Measurements from ENCODE around the gene DIAPH2. TPM values are rescaled to one million over a fixed set of nuclear protein-coding genes. Genes with fewer than 3 reads are reported as not detected.

The DIAPH2 gene
- total and polyA plus RNA-seq, 9 of the 15 experiments (the other 6 are each of a cell fraction or from before 2014, with no cell fraction given): 0.01 to 0.18 (median 0.07) TPM; not detected in 1

DNA sequence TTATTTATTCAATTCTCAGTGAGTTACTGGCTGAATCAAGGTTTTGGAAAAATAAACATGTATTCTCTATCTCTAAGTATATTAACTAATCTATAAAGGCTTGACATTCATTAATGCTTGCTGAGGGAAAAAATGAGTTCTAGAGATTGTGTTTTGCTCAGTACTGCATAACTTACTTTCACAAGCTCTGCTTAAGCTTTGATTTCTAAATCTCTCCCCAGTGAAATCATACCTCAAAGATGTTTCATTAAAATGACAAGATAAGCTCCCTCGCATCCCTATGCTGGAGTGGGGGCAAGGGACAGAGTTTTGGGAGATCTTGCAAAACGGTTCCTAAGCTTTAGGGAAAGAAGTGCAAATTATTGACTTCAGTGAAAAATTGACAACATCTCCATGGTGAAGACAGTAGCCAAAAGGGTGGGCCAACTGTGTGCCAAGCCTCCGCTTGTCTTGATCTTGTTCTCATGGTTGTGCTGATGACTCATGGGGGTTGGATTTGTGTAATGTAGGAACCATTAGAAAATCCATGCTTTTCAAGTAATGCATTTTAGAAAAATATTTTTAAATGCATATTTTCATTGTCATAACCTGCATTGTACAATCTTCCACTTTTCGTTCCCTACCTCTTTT lies 720.5 kb downstream of the DIAPH2 start:
- FAIRE-seq (no peak), ATAC-seq (no peak), DNase-seq (ENCODE audit: extremely low read depth in 1 of 4, low spot score in 3 of 4) (no peak)
- 2% methylated on average over 4 of the region's 4 CpGs for WGBS (ENCODE audit: insufficient coverage, low coverage, missing lambda C conversion rate)
- Histone ChIP-seq H3K36me3 (ENCODE audit: control insufficient read depth, insufficient read depth, low read length) (no peaks in the 10 kb centered on the region), H2AFZ (ENCODE audit: low read depth, low read length) (no peak overlapping the region), H3K9ac (ENCODE audit: insufficient read depth in 1 of 2, low read depth in 2 of 2, low read length in 2 of 2) (no peak overlapping the region), H4K20me1 (replicated peaks; ENCODE audit: control insufficient read depth, insufficient read depth, low read length) (no peaks in the 10 kb centered on the region), H3K79me2 (ENCODE audit: control insufficient read depth, insufficient read depth, low read length) (no peaks in the 10 kb centered on the region), H3K9me1 (ENCODE audit: control insufficient read depth, insufficient read depth, low read length) (no peaks in the 10 kb centered on the region), H3K4me3 (no peak overlapping the region), H3K9me3 (replicated peaks; ENCODE audit: control insufficient read depth, insufficient read depth, low read depth, low read length) (no peaks in the 10 kb centered on the region), H3K4me1 (replicated peaks in 1 of 2; ENCODE audit: control insufficient read depth in 2 of 2, insufficient read depth in 2 of 2, low read length in 2 of 2) (no peaks in the 10 kb centered on the region), H3K4me2 (ENCODE audit: insufficient read depth, low read length) (no peak overlapping the region), H3K27me3 (ENCODE audit: control insufficient read depth in 2 of 2, insufficient read depth in 2 of 2, low read length in 2 of 2) (no peaks in the 10 kb centered on the region), H3K27ac (ENCODE audit: extremely low read depth, low read depth, low read length) (no peak overlapping the region)
- in situ Hi-C loops (cut with MboI) (no loop called here), intact Hi-C loops (cut with micrococcal nuclease) (no loop called here)
- POLR2A ChIA-PET: no interaction called here
- BruUV-seq (replicated peaks): no TSS peak
- CTCF ChIA-PET (ENCODE audit: low intra/inter-chr PET ratio): no interaction called here
- TF ChIP-seq MBD2 (IDR thresholded peaks at IDR 0.05; ENCODE audit: borderline replicate concordance, low read depth): no peak
- TF ChIP-seq KAT7 (CRISPR knock-in tag; IDR thresholded peaks at IDR 0.05; ENCODE audit: borderline replicate concordance): no peak
- no peak for TF ChIP-seq HMGN3 (IDR thresholded peaks at IDR 0.05; ENCODE audit: borderline replicate concordance, extremely low read depth, insufficient read length, low read depth, low read length)
- TF ChIP-seq CBFB (CRISPR knock-in tag; IDR thresholded peaks at IDR 0.05): no peak
- TF ChIP-seq ZKSCAN3 (CRISPR knock-in tag; IDR thresholded peaks at IDR 0.05): no peak
- TF ChIP-seq ZNF639 (CRISPR knock-in tag; conservative IDR thresholded peaks at IDR 0.05 in 1 of 2, IDR thresholded peaks at IDR 0.05 in 1 of 2): no peak
- TF ChIP-seq PBX2 (CRISPR knock-in tag; IDR thresholded peaks at IDR 0.05; ENCODE audit: low read depth): no peak
- TF ChIP-seq PBX2 (tag; conservative IDR thresholded peaks at IDR 0.05; ENCODE audit: low read depth): no peak
- TF ChIP-seq, protein P1, sequence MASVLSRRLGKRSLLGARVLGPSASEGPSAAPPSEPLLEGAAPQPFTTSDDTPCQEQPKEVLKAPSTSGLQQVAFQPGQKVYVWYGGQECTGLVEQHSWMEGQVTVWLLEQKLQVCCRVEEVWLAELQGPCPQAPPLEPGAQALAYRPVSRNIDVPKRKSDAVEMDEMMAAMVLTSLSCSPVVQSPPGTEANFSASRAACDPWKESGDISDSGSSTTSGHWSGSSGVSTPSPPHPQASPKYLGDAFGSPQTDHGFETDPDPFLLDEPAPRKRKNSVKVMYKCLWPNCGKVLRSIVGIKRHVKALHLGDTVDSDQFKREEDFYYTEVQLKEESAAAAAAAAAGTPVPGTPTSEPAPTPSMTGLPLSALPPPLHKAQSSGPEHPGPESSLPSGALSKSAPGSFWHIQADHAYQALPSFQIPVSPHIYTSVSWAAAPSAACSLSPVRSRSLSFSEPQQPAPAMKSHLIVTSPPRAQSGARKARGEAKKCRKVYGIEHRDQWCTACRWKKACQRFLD (CRISPR knock-in tag; IDR thresholded peaks at IDR 0.05): no peak
- no peak for TF ChIP-seq MECOM (CRISPR knock-in tag; IDR thresholded peaks at IDR 0.05)
- TF ChIP-seq ATF7 (IDR thresholded peaks at IDR 0.05): no peak
